Stimulated activated CD4-positive, alpha-beta T cell treated with anti-CD3 and anti-CD28 coated beads, Interleukin-4, amount 100 ng/mL, for 24 hours (primary cell): ENCODE results near the gene FXYD3.
"Not testable (repeated sequence)": the region's sequence is repeated elsewhere in the genome, so short reads cannot be mapped to it uniquely, and the experiment has no call there.

Experiments used
- DNase-seq: peaks from one replicate; pipeline ENCODE4 v3.0.0-alpha.2; 2020

FXYD3 gene

GRCh38 chr19:35087393-35087792, 28.2 kb upstream of the FXYD3 start:
- DNase-seq, result no peak

DNA sequence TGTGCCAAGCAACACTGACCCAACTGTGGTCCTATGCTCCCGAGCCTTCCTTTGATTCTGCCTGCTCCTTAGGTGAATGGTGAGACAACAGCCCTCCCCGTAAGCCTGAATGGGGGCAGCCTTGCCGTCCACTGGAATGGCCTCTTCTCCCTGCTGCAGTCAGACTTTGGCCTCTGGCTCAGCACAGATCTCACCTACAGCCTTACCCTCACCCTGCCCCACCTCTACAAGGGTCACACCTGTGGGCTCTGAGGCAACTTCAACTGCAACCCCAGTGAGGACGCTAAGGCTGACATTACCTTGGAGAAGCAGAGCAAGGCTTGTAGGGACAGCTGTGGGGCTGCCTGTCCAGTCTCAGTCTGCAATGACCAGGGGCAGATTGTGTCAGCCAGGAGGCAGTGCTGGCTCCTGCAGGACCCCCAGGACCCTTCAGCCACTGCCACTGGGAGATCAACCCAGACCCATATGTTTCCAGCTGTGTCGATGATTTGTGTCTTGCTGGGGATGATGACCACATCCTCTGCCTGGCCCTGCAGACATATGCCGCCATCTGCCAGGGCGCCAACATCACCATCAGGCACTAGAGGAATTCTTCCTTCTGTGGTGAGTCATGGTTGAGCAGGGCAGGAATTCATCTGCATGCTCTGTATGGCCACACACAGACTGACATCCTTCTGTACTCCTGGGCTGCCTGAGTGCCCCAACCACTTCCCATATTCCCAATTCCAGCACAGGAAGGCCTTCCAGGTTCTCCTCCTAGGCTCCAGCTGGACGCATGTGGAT, 27.3 kb upstream of the FXYD3 start:
- DNase-seq, result no peak

- DNase-seq, result no peak
These were observed 26.1 kb upstream of the FXYD3 start for GRCh38 chr19:35089554-35089953.

DNA sequence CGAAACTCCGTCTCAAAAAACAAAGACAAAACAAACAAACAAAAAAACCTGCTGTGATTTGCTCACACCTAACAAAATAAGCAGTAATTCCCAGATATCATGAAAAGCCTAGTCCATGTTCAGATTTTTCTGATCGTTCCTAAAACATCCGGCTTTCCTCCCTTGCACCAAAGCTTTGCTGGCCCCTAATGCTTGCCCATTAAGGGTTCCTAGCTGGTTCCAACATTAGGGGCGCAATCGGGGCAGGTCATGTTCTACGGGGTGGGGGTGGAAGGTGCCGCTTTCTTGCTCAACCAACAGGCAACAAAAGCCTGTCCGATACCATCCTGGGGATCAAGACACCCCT, 25.5 kb upstream of the FXYD3 start:
- DNase-seq, result no peak

DNA sequence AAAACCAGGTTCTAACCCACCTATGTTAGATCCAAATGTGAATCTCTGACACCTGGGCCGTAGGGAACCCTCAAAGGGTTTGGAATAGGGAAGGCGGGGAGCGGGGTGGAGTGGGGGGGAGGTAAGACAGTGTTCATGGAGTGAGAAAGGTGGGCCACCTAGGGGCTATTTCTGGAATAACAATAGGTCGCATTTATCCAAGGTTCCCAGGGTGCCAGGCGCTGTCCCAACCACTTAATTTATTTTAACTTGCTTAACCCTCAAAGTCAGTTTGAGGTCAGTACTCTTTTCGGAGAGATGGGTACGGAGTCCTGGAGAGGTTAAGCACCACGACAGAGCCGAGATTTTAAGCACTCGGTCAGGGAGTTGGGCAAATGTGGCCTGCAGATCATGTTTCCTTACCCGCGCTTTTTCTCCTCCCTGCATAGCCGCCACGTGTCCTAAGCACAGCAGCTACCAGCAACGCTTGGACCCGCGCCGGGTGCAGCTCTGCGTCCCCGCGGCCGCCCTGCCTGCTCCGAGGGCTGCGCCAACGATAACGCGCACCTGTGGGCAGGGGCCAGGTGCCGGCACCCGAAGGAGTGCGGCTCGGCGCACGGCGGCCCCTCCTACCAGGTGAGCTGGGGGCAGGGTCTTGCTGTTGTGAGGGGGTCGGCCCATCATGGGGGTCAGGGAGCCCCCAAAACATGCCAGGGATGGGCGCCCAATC, 25.0 kb upstream of the FXYD3 start:
- peak; percentile 60 for DNase-seq

GRCh38 chr19:35093430-35093829, 22.2 kb upstream of the FXYD3 start:
- no peak for DNase-seq

GRCh38 chr19:35093941-35094647, 21.5 kb upstream of the FXYD3 start:
- no peak for DNase-seq

DNA sequence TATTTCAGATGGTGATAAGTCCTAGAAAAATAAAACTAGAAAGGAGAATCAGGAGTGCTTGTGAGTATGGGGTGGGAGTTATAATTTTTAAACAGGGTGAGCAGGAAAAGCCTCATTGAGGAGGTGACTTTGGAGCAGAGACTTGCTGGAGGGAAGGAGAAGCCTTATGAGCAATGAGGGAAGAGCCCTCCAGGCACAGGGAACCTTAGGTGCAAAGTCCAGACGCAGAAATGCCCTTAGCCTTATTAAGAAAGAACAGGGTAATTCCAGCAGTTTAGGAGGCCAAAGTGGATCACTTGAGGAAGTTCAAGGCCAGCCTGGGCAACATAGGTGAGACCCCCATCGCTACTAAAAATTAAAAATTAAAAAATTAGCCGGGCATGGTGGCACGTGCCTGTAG, 21.0 kb upstream of the FXYD3 start:
- no peak for DNase-seq

DNA sequence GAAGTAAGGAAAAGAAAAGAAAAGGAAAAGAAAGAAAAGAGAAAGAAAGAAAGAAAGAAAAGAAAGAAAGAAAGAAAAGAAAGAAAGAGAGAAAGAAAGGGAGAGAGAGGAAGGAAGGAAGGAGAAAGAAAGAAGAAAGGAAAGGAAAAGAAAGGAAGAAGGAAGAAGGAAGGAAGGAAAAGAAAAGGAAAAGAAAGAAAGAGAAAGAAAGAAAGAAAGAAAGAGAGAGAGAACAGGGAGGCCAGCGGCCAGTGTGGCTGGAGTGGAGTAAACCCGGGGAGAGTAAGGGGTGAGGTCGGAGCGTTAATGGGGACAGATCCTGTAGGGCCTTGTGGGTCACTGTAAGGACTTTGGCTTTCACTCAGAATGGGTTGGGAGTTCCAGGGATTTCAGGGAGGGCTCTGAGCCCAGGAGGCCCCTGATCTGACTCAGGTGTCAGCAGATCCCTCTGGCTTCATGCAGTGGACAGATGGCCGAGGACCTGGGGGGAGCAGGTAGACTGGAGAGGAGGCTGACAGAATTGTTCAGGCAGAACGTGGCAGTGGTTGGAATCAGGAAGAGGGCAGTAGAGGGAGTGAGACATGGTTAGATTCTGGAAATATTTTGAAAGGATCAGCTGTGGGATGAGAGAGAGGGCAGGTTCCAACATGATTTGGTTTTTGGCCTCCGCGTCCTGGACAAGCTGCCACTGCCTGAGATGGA, 19.8 kb upstream of the FXYD3 start:
- no peak for DNase-seq

GRCh38 chr19:35098413-35099049, 17.1 kb upstream of the FXYD3 start:
- DNase-seq, result no peak

DNA sequence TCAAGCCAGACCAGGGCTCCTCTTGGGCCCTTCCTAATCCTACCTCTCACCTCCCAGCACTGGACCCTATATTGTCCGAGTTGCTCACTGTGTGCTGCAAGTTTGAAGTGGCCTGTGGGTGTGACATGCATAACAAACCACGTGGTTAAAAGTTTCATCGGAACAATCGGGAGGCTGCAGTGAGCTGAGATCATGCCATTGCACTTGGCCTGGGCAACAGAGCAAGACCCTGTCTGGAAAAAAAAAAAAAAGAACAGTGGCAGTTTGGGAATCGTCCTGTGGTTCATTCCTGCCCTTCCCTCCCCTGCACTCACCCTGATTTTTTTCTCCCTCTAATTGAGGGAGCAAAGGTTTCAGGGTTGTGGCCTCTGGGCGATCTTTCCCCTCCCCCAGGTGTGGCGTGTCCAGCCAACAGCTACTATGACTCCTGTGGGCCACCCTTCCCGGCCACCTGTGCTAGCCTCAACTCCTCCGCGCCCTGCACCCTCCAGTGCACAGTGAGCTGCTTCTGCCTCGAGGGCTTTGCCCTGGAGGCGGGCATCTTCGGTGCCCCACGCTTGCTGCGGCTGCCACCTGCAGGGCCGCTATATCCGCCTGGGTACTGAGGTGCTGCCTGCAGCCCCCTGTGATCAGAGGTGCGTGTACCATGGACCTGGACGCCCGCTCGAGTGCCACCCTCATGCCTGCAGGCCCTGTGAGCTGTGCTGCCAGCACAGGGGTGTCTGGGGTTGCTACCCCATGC, 16.3 kb upstream of the FXYD3 start:
- DNase-seq, result no peak

DNA sequence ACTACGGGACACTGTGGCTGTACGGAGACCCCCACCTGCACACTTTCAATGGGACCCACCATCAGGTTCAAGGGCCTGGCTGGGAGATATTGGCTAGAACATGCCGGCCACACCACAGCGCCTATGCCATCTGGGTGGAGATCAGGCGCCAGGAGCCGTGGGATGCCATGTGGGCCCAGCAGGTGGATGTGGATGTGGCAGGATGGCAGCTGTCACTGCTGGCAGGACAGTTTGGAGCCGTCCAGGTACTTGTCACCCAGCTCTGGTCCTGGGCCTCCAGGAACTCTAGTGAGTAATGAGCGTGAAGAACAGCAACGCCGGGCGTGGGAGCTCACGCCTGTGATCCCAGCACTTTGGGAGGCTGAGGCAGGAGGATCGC, 15.7 kb upstream of the FXYD3 start:
- DNase-seq, result no peak

DNA sequence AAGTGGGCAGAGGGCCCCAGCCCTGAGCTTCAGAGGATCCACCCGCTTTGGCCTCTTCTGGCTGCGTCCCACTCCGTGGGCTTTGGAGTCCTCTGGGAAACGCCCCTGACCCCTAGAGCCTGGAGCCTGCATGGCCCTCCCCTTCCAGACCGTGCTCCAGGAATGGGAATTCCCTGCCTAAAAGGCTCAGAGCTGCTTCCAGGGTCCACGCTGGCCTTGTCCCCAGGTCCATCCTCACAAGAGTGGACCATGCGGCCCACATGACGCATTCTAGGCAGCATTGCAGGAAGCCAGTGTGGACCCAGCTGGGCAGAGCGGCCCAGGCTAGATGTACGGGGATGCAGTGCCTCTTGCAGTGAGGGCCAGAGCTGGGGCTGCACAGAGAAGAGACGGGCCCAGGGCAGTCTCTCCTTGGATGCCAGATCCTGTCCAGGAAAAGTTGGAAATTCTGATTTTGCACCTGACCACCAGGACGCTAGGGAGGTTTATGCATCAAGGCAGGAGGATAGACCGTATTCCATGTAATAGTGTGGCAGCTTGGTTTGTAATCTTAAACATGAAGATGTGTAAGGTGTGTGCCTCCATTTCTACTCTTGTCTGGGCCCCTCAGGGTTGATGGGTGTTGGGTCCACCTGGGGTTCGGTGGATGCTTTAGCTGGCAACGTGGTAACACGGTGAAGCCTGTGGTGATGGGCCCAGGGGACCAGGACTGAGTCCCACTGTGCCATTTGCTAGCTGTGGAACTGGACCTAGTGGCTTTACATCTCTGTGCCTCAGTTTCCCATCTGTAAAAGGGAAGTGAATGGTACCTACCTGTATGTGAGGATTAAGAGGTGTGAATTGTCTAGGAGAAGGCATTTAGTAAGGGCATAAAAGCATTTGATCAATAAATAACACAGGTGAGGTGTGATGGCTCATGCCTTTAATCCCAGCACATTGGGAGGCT, 14.8 kb upstream of the FXYD3 start:
- no peak for DNase-seq

DNA sequence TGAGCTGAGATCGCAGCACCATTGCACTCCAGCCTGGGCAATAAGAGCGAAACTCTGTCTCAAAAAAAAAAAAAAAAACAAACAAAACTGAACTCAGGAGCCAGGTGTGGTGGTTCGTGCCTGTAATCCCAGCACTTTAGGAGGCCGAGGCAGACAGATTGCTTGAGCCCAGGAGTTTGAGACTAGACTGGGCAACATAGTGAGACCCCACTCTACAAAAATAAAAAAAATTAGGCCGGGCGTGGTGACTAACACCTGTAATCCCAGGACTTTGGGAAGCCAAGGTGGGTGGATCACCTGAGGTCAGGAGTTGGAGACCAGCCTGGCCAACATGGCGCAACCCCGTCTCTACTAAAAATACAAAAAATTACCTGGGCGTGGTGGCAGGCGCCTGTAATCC, 13.7 kb upstream of the FXYD3 start:
- DNase-seq, result not testable (repeated sequence)

- DNase-seq, result not testable (repeated sequence)
These were observed 12.0 kb upstream of the FXYD3 start for GRCh38 chr19:35103614-35104013.

DNA sequence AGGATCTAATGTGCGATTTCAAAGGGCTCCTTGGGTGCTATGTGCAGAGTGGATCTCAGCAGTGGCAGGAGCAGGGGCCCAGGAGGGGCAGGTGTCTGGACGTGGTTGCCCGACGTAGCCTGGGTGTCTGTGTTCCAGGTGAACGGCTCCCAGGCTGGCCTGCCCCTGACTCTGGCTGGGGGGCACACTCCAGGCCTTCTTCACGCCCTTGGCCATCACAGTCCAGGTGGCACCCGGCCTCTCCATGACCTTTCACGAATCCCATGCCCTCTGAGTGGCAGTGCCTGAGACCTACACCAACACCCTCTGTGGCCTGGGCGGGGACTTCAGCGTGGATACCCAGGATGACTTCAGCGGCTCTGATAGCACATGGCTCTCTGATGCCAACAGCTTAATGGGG, 11.3 kb upstream of the FXYD3 start:
- DNase-seq, result no peak

DNA sequence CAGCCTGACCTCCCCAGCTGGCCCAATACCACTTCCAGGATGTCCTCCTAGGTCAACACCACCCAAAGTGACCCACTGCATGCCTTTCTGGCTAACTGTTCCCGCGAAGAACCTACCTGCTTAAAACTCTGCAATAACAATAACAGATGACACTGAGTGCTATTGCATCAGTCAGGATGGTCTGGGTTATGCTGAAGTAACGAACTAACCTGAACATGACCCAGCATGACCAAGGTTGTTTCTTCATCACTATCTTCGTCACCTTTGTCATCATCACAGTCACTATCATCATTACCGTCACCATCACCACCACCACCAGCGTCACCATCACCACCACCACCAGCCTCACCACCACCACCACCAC, 10.6 kb upstream of the FXYD3 start:
- DNase-seq, result no peak

DNA sequence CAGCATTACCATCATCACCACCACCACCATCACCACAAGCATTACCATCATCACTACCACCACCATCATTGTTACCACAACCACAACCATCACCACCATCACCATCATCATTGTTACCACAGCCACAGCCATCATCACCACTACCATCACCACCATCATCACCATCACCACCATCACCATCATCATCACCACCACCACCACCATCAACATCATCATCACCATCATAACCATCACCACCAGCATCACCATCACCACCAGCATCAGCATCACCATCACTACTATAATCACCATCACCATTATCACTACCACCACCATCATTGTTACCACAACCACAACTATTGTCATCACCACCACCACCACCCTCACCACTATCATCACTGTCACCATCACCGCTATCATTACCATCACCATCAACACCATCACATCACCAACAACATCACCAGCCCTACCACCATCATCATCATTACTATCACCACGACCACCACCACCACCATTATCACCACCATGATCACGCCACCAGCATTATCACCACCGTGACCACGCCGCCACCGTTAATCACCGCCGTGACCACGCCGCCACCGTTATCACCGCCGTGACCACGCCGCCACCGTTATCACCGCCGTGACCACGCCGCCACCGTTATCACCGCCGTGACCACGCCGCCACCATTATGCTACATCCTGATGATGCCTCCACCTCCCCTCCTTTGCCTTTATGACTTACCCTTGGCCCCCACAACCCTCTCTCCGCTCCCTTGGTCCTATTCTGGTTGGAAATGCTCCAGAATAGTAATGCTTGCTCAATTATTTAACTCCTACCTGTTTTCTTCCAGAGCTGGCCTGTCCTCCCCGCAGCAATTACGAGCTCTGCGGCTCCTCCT, 10.0 kb upstream of the FXYD3 start:
- DNase-seq, result no peak

DNA sequence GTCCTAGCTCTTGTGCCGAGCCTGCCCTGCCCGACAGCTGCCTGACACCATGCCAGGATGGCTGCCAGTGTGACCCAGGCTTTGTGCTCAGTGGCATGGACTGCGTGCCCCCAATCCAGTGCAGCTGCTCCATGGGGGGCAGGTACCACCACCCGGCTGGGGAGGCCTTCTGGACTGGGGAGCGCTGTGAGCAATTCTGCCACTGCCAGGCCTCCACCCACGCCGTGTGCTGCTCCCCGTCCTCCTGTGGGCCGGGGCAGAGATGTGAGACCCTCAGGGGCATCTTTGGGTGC, 9.4 kb upstream of the FXYD3 start:
- DNase-seq, result no peak

- no peak for DNase-seq
These were observed 8.6 kb upstream of the FXYD3 start for GRCh38 chr19:35106898-35107541.
